ENCODE data around the gene CMKLR1. TPM values are rescaled to one million over a fixed set of nuclear protein-coding genes. Genes with fewer than 3 reads are reported as not detected.

The CMKLR1 gene
- total RNA-seq, 1 donor from 2014 or later, result 0.57 TPM

- FAIRE-seq (no peak), DNase-seq (ENCODE audit: low read depth) (no peak)
- Mint-ChIP-seq H3K9me3 (ENCODE audit: unreplicated experiment) (peaks cover 2% of the 10 kb centered on the region), H3K36me3 (ENCODE audit: low read depth, unreplicated experiment) (no peaks in the 10 kb centered on the region), H3K4me3 (ENCODE audit: unreplicated experiment) (no peak overlapping the region), H3K4me1 (ENCODE audit: low read depth, unreplicated experiment) (peaks cover 4% of the 10 kb centered on the region), H3K27ac (ENCODE audit: unreplicated experiment) (no peak overlapping the region), H3K27me3 (ENCODE audit: low read depth, unreplicated experiment) (peaks cover 24% of the 10 kb centered on the region)
- H3K4me2 ChIP-seq (ENCODE audit: low read length), result no peak overlapping the region
- H3K27ac ChIP-seq (ENCODE audit: low read depth, low read length), result no peak overlapping the region
- H3K36me3 ChIP-seq (ENCODE audit: insufficient read depth, low read length), result no peaks in the 10 kb centered on the region
- no peaks in the 10 kb centered on the region for H3K79me2 ChIP-seq (ENCODE audit: insufficient read depth, low read length)
- no peaks in the 10 kb centered on the region for H4K20me1 ChIP-seq (ENCODE audit: insufficient read depth, low read length)
- no peak for TF ChIP-seq EZH2 (IDR thresholded peaks at IDR 0.05; ENCODE audit: insufficient read depth, low read length)
- no peak for TF ChIP-seq CTCF (IDR thresholded peaks at IDR 0.05; ENCODE audit: insufficient read depth, low read depth, low read length)
- H3K27me3 ChIP-seq (ENCODE audit: insufficient read depth, low read length), result peaks cover 13% of the 10 kb centered on the region
- no peaks in the 10 kb centered on the region for H3K9me3 ChIP-seq (ENCODE audit: insufficient read depth, low read depth, low read length)
- H3K4me3 ChIP-seq (ENCODE audit: insufficient read depth, low read depth, low read length), result no peak overlapping the region
- no peaks in the 10 kb centered on the region for H3K4me1 ChIP-seq (ENCODE audit: insufficient read depth, low read length)
- no peak overlapping the region for H2AFZ ChIP-seq (ENCODE audit: low read depth, low read length)
- H3K9ac ChIP-seq (ENCODE audit: low read length), result no peak overlapping the region
Observed at GRCh38 chr12:108365324-108365723, 26.2 kb upstream of the CMKLR1 start.

GRCh38 chr12:108364879-108365278 is 25.8 kb upstream of the CMKLR1 start:
- peaks cover 24% of the 10 kb centered on the region for H3K27me3 Mint-ChIP-seq (ENCODE audit: low read depth, unreplicated experiment)
- H3K27ac ChIP-seq (ENCODE audit: low read depth, low read length), result no peak overlapping the region
- no peaks in the 10 kb centered on the region for H3K9me3 ChIP-seq (ENCODE audit: insufficient read depth, low read depth, low read length)
- no peak overlapping the region for H3K4me3 ChIP-seq (ENCODE audit: insufficient read depth, low read depth, low read length)
- H3K79me2 ChIP-seq (ENCODE audit: insufficient read depth, low read length), result no peaks in the 10 kb centered on the region
- H3K36me3 Mint-ChIP-seq (ENCODE audit: low read depth, unreplicated experiment), result no peaks in the 10 kb centered on the region
- no peak overlapping the region for H3K4me2 ChIP-seq (ENCODE audit: low read length)
- FAIRE-seq (no peak), DNase-seq (ENCODE audit: low read depth) (no peak)
- peaks cover 13% of the 10 kb centered on the region for H3K27me3 ChIP-seq (ENCODE audit: insufficient read depth, low read length)
- peaks cover 2% of the 10 kb centered on the region for H3K9me3 Mint-ChIP-seq (ENCODE audit: unreplicated experiment)
- no peaks in the 10 kb centered on the region for H4K20me1 ChIP-seq (ENCODE audit: insufficient read depth, low read length)
- H3K27ac Mint-ChIP-seq (ENCODE audit: unreplicated experiment), result no peak overlapping the region
- TF ChIP-seq CTCF (IDR thresholded peaks at IDR 0.05; ENCODE audit: insufficient read depth, low read depth, low read length), result no peak
- TF ChIP-seq EZH2 (IDR thresholded peaks at IDR 0.05; ENCODE audit: insufficient read depth, low read length), result no peak
- H2AFZ ChIP-seq (ENCODE audit: low read depth, low read length), result no peak overlapping the region
- H3K4me1 ChIP-seq (ENCODE audit: insufficient read depth, low read length), result no peaks in the 10 kb centered on the region
- H3K4me3 Mint-ChIP-seq (ENCODE audit: unreplicated experiment), result no peak overlapping the region
- peaks cover 7% of the 10 kb centered on the region for H3K4me1 Mint-ChIP-seq (ENCODE audit: low read depth, unreplicated experiment)
- no peaks in the 10 kb centered on the region for H3K36me3 ChIP-seq (ENCODE audit: insufficient read depth, low read length)
- no peak overlapping the region for H3K9ac ChIP-seq (ENCODE audit: low read length)

- FAIRE-seq, result no peak
- H4K20me1 ChIP-seq (ENCODE audit: insufficient read depth, low read length), result no peaks in the 10 kb centered on the region
- no peak overlapping the region for H3K4me3 Mint-ChIP-seq (ENCODE audit: unreplicated experiment)
- peaks cover 11% of the 10 kb centered on the region for H3K27me3 ChIP-seq (ENCODE audit: insufficient read depth, low read length)
- H3K4me2 ChIP-seq (ENCODE audit: low read length), result no peak overlapping the region
- H3K27ac Mint-ChIP-seq (ENCODE audit: unreplicated experiment), result no peak overlapping the region
- TF ChIP-seq EZH2 (IDR thresholded peaks at IDR 0.05; ENCODE audit: insufficient read depth, low read length), result no peak
- no peak for TF ChIP-seq CTCF (IDR thresholded peaks at IDR 0.05; ENCODE audit: insufficient read depth, low read depth, low read length)
- peaks cover 2% of the 10 kb centered on the region for H3K9me3 Mint-ChIP-seq (ENCODE audit: unreplicated experiment)
- H3K4me1 ChIP-seq (ENCODE audit: insufficient read depth, low read length), result no peaks in the 10 kb centered on the region
- no peaks in the 10 kb centered on the region for H3K79me2 ChIP-seq (ENCODE audit: insufficient read depth, low read length)
- no peaks in the 10 kb centered on the region for H3K36me3 ChIP-seq (ENCODE audit: insufficient read depth, low read length)
- H2AFZ ChIP-seq (ENCODE audit: low read depth, low read length), result no peak overlapping the region
- no peaks in the 10 kb centered on the region for H3K36me3 Mint-ChIP-seq (ENCODE audit: low read depth, unreplicated experiment)
- H3K4me3 ChIP-seq (ENCODE audit: insufficient read depth, low read depth, low read length), result no peak overlapping the region
- peaks cover 11% of the 10 kb centered on the region for H3K4me1 Mint-ChIP-seq (ENCODE audit: low read depth, unreplicated experiment)
- H3K9me3 ChIP-seq (ENCODE audit: insufficient read depth, low read depth, low read length), result no peaks in the 10 kb centered on the region
- H3K9ac ChIP-seq (ENCODE audit: low read length), result no peak overlapping the region
- DNase-seq (ENCODE audit: low read depth), result no peak
- no peak overlapping the region for H3K27ac ChIP-seq (ENCODE audit: low read depth, low read length)
- peaks cover 22% of the 10 kb centered on the region for H3K27me3 Mint-ChIP-seq (ENCODE audit: low read depth, unreplicated experiment)
Observed at GRCh38 chr12:108363565-108363964, 24.5 kb upstream of the CMKLR1 start.
